RCC 7860 (cell line): Measurements from ENCODE around the gene SLFN13.
"Not testable (repeated sequence)": the region's sequence is repeated elsewhere in the genome, so short reads cannot be mapped to it uniquely, and the experiment has no call there.

Experiments used
- DNase-seq: peaks from one replicate; pipeline ENCODE4 v3.0.0-alpha.2; 2015; ENCODE audit warnings: low spot score
- FAIRE-seq: peaks from 2 replicates; lab custom pipeline; 2012; peaks lifted over from hg19 to GRCh38; lab: Jason Lieb, UNC

The SLFN13 gene

DNA sequence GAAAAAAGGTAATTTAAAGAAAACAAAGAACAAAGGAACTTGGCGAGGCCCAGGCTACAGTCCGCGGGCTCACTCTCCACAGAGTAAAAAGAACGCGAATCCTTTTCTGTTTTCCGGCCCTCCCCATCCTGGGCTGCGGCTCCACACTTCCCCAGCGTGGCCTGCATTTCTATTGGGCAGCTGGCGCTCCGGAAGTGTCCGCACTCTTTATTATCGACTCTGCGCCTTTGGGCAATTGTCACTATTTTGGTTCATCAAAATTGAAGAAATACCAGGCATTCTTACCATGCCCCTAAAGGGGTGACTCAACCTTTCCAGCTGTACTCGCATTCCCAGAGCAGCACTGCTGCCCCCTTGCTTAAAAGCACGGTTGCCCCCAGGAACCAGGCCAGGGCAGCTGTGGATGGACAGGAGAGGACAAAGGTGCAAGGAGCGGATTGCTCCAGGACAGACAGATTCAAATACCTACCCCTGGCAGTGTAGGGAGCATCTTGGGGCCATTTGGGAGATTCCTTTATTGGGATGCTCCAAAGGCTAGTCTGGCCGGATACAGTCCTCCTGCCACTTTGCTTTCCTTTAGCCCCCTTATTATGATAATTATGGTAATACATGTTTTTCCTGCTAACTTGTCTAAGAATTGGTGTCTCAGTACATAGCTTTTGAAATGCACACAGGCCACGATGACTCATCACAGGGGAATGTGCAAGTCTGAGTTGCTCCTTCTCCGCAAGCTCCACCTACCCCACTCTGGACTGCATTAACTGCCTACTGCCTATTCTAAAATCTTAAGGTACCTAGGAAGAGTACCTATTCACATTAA lies 15.3 kb downstream of the SLFN13 start:
- peak; percentile 95 for FAIRE-seq
- peak; percentile 97 for DNase-seq

DNA sequence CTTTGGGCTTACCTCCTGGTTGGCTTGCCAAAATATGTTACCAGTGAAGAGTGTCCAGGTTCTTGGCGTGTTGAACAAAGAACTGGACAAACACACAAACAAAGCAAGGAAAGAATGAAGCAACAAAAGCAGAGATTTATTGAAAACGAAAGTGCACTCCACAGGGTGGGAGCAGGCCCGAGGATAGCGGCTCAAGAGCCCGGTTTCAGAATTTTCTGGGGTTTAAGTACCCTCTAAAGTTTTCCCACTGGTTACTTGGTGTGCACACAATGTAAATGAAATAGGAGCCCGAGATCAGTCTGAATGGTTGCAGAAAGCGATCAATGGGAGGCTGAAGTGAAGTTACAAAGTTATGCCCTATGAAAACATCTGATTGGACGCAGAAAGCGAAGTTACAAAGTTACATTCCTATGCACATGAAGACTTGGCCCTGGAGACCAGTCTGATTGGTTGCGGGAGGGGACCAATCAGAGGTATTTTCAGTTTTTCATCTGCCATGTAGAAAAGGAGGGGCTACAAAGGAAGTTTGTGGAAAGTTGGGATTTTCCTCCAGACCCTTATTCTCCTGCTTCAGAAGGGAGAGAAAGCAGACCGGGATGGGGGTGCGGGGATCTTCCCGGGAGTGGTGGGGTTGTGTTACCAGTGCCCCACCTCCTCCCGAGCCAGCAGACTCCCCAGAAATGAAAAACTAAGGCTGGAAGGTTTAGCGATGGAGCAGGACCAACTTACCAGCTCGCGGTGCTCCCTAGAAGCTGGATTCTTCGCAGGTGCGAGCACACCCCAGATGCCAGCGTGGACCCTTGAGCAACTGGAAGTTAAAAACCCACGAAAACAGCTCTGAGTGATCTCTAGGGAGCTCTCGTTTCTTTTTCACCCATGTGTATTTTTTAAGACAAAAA lies 16.1 kb downstream of the SLFN13 start, which contains the start of gene SLFN12:
SLFN12 (minus strand) TSS at position 325 of the 899 bp plus-strand sequence. CDS start 9,472 bp downstream, outside the sequence.
- DNase-seq (peak; percentile 87), FAIRE-seq (peak; percentile 97)

DNA sequence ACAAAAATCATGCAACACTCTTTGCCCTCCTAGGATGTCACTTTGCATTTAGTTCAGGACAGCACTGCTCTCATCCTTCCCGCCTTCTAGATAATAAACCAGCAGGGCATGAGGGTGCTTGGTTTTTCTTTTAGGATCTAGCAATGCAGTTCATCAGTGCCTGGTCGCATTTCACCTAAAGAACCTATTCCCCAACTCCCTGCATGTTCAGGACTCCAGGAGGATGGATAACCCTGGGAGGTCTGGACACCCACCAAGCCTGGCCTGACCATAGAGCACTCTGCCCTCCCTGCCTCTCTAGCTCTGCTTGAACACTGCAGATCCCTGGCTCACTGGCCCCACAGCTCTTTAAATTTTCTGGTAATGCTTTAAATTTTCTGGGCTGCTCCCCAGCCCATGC lies 18.9 kb downstream of the SLFN13 start:
- DNase-seq (no peak), FAIRE-seq (no peak)

DNA sequence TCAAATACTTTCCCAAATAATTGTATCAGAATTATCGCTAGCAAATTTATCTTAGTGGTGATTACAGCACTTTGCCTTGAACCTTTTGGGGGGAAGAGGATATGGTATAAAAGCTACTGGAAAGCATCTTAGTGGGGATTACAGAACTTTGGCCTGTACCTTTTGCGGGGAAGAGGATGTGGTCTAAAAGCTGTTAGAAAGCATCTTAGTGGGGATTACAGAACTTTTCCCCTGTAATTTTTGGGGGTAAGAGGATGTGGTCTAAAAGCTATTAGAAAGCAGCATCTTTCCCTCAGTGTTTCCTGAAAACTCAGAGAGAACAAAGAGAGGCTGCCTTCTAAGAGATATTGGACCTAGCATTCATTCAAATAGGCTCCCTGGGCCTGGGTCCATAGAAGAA lies 20.3 kb downstream of the SLFN13 start:
- FAIRE-seq (no peak), DNase-seq (no peak)

DNA sequence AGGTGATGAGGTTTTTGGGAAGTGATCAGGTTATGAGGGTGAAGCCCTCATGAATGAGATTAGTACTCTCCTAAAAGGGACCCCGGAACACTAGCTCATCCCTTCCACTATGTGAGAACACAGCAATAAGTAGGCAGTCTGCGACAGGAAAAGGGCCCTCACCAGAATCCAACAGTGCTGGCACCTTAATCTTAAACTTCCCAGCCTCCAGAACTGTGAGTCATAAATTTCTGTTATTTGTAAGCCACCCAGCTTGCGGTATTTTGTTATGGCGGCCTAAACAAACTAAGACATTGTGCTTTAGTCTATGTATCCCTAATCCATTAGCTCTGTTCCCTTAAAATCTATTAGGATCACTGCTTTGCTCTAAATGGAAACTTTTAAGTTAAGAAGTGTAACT lies 24.8 kb downstream of the SLFN13 start:
- DNase-seq (no peak), FAIRE-seq (no peak)

DNA sequence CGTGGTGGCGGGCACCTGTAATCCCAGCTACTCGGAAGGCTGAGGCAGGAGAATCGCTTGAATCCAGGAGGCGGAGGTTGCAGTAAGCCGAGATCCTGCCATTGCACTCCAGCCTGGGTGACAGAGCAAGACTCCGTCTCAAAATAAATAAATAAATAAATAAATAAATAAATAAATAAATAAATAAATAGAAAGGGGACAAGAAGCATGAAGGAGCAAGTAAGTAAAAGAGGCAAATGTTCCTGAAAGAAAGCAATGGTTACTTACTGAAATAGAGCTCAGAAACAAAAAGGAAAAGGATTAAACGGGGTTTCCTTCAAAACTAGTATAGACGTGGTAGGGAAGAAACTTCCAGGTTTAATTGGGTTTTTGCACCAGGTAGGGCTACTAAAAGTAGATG lies 27.5 kb downstream of the SLFN13 start:
- DNase-seq, FAIRE-seq: not testable (repeated sequence)

DNA sequence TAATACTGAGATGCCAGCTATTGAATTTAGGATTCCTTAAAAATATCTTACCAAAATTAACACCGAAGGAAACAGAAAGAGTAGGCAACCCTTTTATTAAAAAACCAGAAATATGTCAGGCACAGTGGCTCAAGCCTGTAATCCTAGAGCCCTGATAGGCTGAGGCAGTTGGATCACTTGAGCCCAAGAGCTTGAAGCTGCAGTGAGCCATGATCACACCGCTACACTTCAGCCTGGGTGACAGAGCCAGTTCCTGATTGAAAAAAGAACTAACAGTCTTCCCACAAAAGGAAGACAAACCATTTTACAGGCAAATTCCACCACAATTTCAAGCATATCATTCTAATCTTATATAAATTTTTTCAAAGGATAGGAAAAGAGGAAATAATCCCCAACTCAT lies 31.9 kb downstream of the SLFN13 start:
- FAIRE-seq (no peak), DNase-seq (no peak)

DNA sequence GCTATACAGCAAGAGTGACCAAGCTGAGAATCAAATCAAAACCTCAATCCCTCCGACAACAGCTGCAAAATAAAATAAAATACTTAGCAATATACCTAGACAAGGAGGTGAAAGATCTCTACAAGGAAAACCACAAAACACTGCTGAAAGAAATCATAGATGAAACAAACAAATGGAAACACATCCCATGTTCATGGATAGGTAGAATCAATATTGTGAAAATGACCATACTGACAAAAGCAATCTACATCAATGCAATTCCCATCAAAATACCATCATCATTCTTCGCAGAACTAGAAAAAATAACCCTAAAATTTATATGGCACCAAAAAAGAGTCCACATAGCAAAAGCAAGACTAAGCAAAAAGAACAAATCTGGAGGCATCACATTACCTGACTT lies 33.9 kb downstream of the SLFN13 start:
- FAIRE-seq: not testable (repeated sequence)

DNA sequence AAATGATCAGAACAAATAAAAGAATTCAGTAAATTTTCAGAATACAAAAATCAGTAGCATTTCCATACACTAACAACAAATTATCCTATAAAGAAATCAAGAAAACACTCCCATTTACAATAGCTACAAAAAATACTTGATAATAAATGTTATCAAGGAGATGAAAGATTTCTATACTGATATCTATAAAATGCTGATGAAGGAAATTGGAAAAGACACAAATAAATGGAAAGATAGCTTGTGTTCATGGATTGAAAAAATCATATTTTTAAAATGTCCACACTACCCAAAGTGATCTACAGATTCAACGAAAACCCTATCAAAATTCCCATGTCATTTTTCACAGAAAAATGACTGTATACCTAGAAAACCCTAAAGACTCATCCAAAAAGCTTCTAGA lies 34.3 kb downstream of the SLFN13 start:
- FAIRE-seq (no peak), DNase-seq (no peak)

More for the DNA sequence above, 33.9 kb downstream of the SLFN13 start:
- not testable (repeated sequence) for DNase-seq

DNA sequence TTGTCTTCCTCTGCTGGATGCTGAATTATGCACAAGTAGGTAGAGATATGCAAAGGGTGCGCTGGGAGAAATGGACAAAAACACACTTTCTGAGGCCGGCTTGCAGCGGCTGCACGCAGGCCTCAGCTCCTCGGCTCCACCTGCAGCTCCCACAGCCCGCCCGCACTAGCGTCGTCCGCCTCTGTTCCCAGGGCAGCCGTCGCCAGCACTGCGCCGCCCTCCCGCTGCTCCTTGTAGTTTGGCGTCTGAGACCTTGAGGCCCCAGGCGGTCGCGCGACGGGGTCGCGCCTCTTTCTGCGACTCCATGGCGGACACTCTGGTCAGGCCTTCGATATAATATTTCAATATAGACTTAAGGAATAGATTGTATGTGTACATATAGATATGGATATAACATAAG lies 41.0 kb downstream of the SLFN13 start:
- DNase-seq (no peak), FAIRE-seq (no peak)

DNA sequence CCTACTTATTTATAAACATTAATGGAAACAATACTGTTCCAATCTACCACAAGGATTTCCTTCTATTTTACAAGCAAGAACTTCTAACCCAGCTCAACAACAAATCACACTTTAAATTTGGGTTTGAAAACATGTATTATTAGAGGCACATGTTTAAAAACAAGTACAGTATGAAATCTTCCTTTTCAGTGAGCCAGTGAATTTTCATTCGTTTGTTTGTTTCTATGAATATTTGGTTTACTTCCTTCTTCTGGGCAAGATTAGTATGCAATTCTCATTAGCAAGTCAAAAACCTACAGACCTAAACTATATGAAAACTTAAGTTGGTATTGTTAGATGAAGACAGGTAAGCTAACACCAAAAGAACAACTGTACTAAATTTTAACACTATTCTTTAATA lies 42.0 kb downstream of the SLFN13 start:
- FAIRE-seq: no peak
- DNase-seq: no peak

DNA sequence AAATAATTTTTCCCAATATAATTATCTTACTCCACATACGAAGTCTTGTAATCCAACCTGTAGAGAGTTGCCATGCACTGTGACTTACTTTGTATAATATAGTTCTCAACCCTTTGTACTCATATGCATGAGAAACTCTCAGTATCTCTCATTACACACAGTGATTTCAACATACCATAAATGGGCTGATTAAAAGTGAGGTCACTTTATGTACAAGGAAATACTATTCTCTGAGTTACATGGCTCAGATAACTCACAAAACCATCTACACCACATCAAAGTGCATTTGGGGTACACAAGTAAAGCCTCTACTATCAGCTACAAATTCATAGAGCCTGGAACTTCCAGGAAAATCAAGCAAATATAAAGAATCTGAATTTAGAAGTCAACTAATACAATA lies 44.2 kb downstream of the SLFN13 start:
- FAIRE-seq (no peak), DNase-seq (no peak)

DNA sequence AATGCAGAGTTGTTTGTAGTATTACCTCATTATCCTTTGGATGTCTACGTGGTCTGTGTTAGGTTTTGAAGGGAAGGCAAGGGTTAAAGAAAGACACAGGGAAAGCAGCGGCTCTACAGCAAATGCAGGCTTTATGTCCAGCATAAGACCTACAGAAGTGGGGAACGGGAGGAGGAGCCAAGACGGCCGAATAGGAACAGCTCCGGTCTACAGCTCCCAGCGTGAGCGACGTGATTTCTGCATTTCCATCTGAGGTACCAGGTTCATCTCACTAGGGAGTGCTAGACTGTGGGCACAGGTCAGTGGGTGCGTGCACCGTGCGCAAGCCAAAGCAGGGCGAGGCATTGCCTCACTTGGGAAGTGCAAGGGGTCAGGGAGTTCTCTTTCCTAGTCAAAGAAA lies 54.8 kb downstream of the SLFN13 start:
- FAIRE-seq, DNase-seq: not testable (repeated sequence)

DNA sequence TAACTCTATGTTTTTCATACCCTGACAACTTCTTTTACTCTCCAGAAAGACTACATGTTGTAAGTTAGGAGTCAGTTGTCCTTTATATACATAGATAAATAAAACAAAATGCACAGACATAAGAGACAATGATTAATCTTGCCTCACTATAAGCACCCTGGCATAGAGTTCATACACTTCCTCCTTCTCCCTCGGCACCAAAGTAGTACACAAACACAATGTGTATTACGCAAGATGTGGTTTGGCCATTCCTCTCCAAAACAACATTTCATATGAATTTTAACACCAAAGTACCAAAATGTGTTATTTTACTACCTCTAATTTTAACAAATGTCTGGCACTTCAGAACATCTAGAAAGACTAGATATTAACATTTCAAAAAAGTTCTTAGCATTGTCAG lies 57.9 kb downstream of the SLFN13 start:
- FAIRE-seq: no peak
- no peak for DNase-seq

DNA sequence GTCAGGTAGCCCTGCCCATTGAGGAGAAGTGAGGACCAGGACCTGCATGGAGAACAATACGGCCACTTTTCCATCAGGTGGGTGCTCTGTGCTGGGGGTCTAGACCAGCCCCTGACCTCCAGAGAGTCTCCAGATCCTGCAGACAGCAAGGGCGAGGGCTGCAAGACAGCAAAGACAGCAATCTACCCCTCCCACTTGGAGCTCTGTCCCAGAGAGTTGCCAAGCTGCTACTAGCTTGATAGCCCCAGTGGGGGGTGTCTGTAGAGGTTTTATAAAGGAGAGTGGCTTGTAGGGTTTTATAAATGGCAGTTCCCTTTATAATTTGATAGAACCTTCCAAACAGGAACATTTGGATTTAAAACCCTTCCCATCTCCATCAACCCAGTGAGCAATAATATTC lies 58.4 kb downstream of the SLFN13 start:
- FAIRE-seq (no peak), DNase-seq (no peak)

DNA sequence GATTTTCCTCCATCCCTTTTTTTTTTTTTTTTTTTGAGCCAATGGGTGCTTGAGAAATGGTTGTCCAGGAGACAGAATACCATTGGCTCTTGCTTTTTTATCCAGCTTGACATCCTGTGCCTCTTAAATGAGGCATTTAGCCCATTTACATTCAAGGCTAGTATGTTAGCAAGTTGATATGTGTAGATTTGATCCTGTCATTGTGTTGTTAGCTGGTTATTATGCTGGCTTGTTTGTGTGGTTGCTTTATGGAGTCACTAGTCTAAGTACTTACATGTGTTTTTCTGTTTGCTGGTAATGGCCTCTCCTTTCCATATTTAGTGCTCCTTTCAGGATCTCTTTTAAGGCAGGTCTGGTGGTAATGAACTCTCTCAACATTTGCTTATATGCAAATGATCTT lies 61.1 kb downstream of the SLFN13 start:
- FAIRE-seq (no peak), DNase-seq (no peak)
